HepG2 (cell line): Measurements from ENCODE around the gene BTN1A1. TPM values are rescaled to one million over a fixed set of nuclear protein-coding genes. Genes with fewer than 3 reads are reported as not detected.

Experiments
- AFF4 ChIP-seq: sonication (generic); formaldehyde crosslinking; IDR thresholded peaks from 2 replicates; pipeline ENCODE4 v1.4.0; 2020; ENCODE audit warnings: missing genetic modification reagents
- CC2D1A ChIP-seq: sonication (generic); formaldehyde crosslinking; IDR thresholded peaks from 2 replicates; pipeline ENCODE4 v1.8.1; 2023; ENCODE audit warnings: mild to moderate bottlenecking, missing genetic modification reagents
- E2F5 ChIP-seq: sonication (generic); formaldehyde crosslinking; conservative IDR thresholded peaks from 2 replicates; pipeline ENCODE4 v1.4.0; 2020; ENCODE audit warnings: missing genetic modification reagents
- FOXO1 ChIP-seq: sonication (generic); formaldehyde crosslinking; IDR thresholded peaks from 2 replicates; pipeline ENCODE4 v1.4.0; 2020; ENCODE audit warnings: missing genetic modification reagents
- GLI4 ChIP-seq: sonication (generic); formaldehyde crosslinking; IDR thresholded peaks from 2 replicates; pipeline ENCODE4 v1.5.1; 2020; ENCODE audit warnings: missing genetic modification reagents, mild to moderate bottlenecking, moderate library complexity, borderline replicate concordance
- HCFC1 ChIP-seq: fragments of 150-350 bp; IDR thresholded peaks from 2 replicates; pipeline ENCODE4 v1.6.1; 2014; ENCODE audit warnings: low read depth, low read length
- IKZF5 ChIP-seq: IDR thresholded peaks from 2 replicates; pipeline ENCODE4 v1.6.1; 2018; ENCODE audit warnings: missing genetic modification reagents, mild to moderate bottlenecking, missing compliant biosample characterization
- JUN ChIP-seq: sonication (generic); formaldehyde crosslinking; IDR thresholded peaks from 2 replicates; pipeline ENCODE4 v1.4.0; 2020; ENCODE audit warnings: mild to moderate bottlenecking, missing genetic modification reagents
- ZBTB2 ChIP-seq: sonication (generic); formaldehyde crosslinking; IDR thresholded peaks from 2 replicates; pipeline ENCODE4 v1.8.0; 2022; ENCODE audit warnings: low read depth, missing genetic modification reagents
- ZBTB44 ChIP-seq: sonication (generic); formaldehyde crosslinking; IDR thresholded peaks from 2 replicates; pipeline ENCODE4 v1.4.0; 2020; ENCODE audit warnings: missing genetic modification reagents
- ZHX2 ChIP-seq, 2 experiments: sonication (generic) in 1 of 2; formaldehyde crosslinking in 1 of 2; IDR thresholded peaks; 2 replicates each; pipeline versions ENCODE4 v1.6.1 to v1.9.0; 2014 to 2022; ENCODE audit warnings: antibody characterized with exemption in 1 of 2, borderline replicate concordance in 1 of 2, inconsistent platforms in 1 of 2, low read depth in 1 of 2, missing genetic modification reagents in 1 of 2
- ZMAT5 ChIP-seq: sonication (generic); formaldehyde crosslinking; IDR thresholded peaks from 2 replicates; pipeline ENCODE4 v1.5.0; 2020; ENCODE audit warnings: mild to moderate bottlenecking, low read depth, missing genetic modification reagents, borderline replicate concordance
- ZNF766 ChIP-seq: sonication (generic); formaldehyde crosslinking; IDR thresholded peaks from 2 replicates; pipeline ENCODE4 v1.5.0; 2020; ENCODE audit warnings: missing genetic modification reagents, borderline replicate concordance
- polyA plus RNA-seq, 8 experiments: library from polyadenylated mRNA; depleted of rRNA in 3 of 8; stranded (reverse) in 7 of 8; unstranded in 1 of 8; fragments of >200 nt; fragmentation: Illumina TruSeq in 4 of 8; extraction: Trizol in 4 of 8; gene quantifications; 2 replicates each; pipeline versions ENCODE4 v1.2.1 to v1.2.3, GENCODE V29; 2011 to 2016; ENCODE audit warnings: low read depth in 4 of 8, missing spikeins in 1 of 8, mixed read lengths in 1 of 8; ENCODE audit not compliant: insufficient read depth in 1 of 8
- total RNA-seq, 5 experiments: library from RNA; depleted of rRNA; stranded (reverse); fragments of >200 nt; fragmentation: Illumina TruSeq; extraction: Trizol; gene quantifications; 2 replicates each; pipeline ENCODE4 v1.2.3, GENCODE V29; 2016; ENCODE audit warnings: low read depth in 1 of 5

The BTN1A1 gene
- total and polyA plus RNA-seq, 2 of the 13 experiments (the other 11 are each of a cell fraction or from before 2014, with no cell fraction given): 0.04 TPM; not detected in 1

- TF ChIP-seq E2F5 (no peak), FOXO1 (CRISPR knock-in tag) (no peak), ZBTB44 (CRISPR knock-in tag) (no peak), ZHX2 (IDR thresholded peaks at IDR 0.05; ENCODE audit: low read depth) (no peak), ZHX2 (CRISPR knock-in tag; IDR thresholded peaks at IDR 0.05; ENCODE audit: borderline replicate concordance) (no peak; the same call in 1 of the 2 replicates), AFF4 (CRISPR knock-in tag) (no peak), IKZF5 (peak; percentile 47; the same call in 1 of the 2 replicates), GLI4 (CRISPR knock-in tag) (no peak), HCFC1 (no peak), CC2D1A (CRISPR knock-in tag) (no peak), ZBTB2 (CRISPR knock-in tag) (peak; percentile 43; the same call in 1 of the 2 replicates), ZNF766 (CRISPR knock-in tag) (peak; percentile 93), ZMAT5 (no peak), JUN (CRISPR knock-in tag) (no peak)
These were observed 53.1 kb downstream of the BTN1A1 start (continued) for GRCh38 chr6:26553264-26553634.
